A673 (cell line): ENCODE measurements around the gene HOXA5. TPM values are rescaled to one million over a fixed set of nuclear protein-coding genes. Genes with fewer than 3 reads are reported as not detected.

ENCODE experiments used
- BruUV-seq: library from RNA; stranded (reverse); fragments of 400-500 nt; replicated peaks from 2 replicates; lab custom pipeline; 2021; lab: Mats Ljungman, UMichigan
- CTCF ChIA-PET: fragments of 300-600 bp; sonication (Branson Sonifier 250); formaldehyde crosslinking; loops from one replicate; lab custom pipeline; 2022; ENCODE audit warnings: antibody characterized with exemption; lab: Charles Lee
- POLR2A ChIA-PET: fragments of 300-600 bp; sonication (Branson Sonifier 250); formaldehyde crosslinking; loops from one replicate; lab custom pipeline; 2022; ENCODE audit warnings: antibody characterized with exemption; ENCODE audit not compliant: low non-redundant PET; lab: Charles Lee
- DNase-seq: peaks from one replicate; pipeline ENCODE4 v3.0.0-alpha.2; 2015; ENCODE audit warnings: low spot score
- H3K27ac ChIP-seq: fragments of 200-600 bp; sonication (generic); 2 replicates; pipeline ENCODE4 v1.5.1; 2016; ENCODE audit warnings: mixed run types, low read depth, mild to moderate bottlenecking, mixed read lengths, antibody characterized with exemption, low read length; ENCODE audit not compliant: poor library complexity, severe bottlenecking
- H3K27me3 ChIP-seq: fragments of 200-600 bp; sonication (generic); replicated peaks from 2 replicates; pipeline ENCODE4 v1.6.1; 2017; ENCODE audit warnings: mixed run types, low read depth, mild to moderate bottlenecking, mixed read lengths, antibody characterized with exemption, low read length; ENCODE audit not compliant: insufficient read depth, poor library complexity
- H3K36me3 ChIP-seq: fragments of 200-600 bp; sonication (generic); 2 replicates; pipeline ENCODE4 v1.6.1; 2016; ENCODE audit warnings: mixed run types, mild to moderate bottlenecking, mixed read lengths, antibody characterized with exemption, low read length; ENCODE audit not compliant: insufficient read depth, poor library complexity, severe bottlenecking
- H3K4me1 ChIP-seq: fragments of 200-600 bp; sonication (generic); 2 replicates; pipeline ENCODE4 v1.6.1; 2017; ENCODE audit warnings: mixed run types, mild to moderate bottlenecking, mixed read lengths, antibody characterized with exemption, low read length; ENCODE audit not compliant: insufficient read depth, poor library complexity, severe bottlenecking
- H3K4me3 ChIP-seq: fragments of 200-600 bp; sonication (generic); 2 replicates; pipeline ENCODE4 v1.5.1; 2016; ENCODE audit warnings: low read depth, mixed run types, mild to moderate bottlenecking, mixed read lengths, low read length; ENCODE audit not compliant: poor library complexity, severe bottlenecking
- H3K9me3 ChIP-seq: fragments of 200-600 bp; sonication (generic); 2 replicates; pipeline ENCODE4 v1.6.1; 2016; ENCODE audit warnings: mixed run types, low read depth, mild to moderate bottlenecking, mixed read lengths, antibody characterized with exemption, low read length; ENCODE audit not compliant: poor library complexity, severe bottlenecking
- CTCF ChIP-seq: fragments of 300-800, 200-600 bp; sonication (generic); conservative IDR thresholded peaks from 2 replicates; pipeline ENCODE4 v1.5.1; 2017; ENCODE audit warnings: low read depth, mild to moderate bottlenecking, antibody characterized with exemption, low read length, moderate library complexity, mixed read lengths
- EZH2 ChIP-seq: fragments of 200-600 bp; sonication (generic); IDR thresholded peaks from 2 replicates; pipeline ENCODE4 v1.6.1; 2017; ENCODE audit warnings: borderline replicate concordance, low read depth, mild to moderate bottlenecking, mixed read lengths, antibody characterized with exemption, low read length; ENCODE audit not compliant: poor library complexity, severe bottlenecking
- intact Hi-C: fragments of 100-400 bp; cut with micrococcal nuclease; formaldehyde crosslinking; loops from one replicate; pipeline ENCODE4 v1.10.0; 2022; ENCODE audit not compliant: unreplicated experiment
- total RNA-seq: library from RNA; stranded (reverse); gene quantifications from 2 replicates; pipeline ENCODE4 v1.2.3, GENCODE V29; 2021

The HOXA5 gene
- total RNA-seq, 1 experiment from 2014 or later = not detected

DNA sequence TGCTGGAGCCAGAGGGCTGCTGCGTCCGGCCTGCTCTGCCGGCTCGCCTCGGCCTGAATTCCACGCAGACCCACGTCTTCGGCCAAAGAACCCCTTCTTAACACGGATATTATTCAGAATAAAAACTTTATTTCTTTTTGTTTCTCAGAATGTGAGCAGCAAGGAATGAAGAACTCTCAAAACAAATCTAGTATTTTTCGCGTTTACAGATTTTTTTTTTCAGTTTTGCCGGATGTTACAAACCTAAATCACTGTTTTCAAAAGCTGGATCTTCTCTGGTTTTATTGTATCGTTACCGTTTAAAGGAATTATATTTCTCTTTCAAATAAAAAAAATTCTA lies 36.6 kb downstream of the HOXA5 start:
- BruUV-seq = no TSS peak
- ChIA-PET CTCF (no interaction called here), POLR2A (no interaction called here)
- H3K4me1 ChIP-seq = no peaks in the 10 kb centered on the region
- no peak overlapping the region for H3K4me3 ChIP-seq
- DNase-seq = no peak
- H3K9me3 ChIP-seq = no peaks in the 10 kb centered on the region
- H3K36me3 ChIP-seq = no peaks in the 10 kb centered on the region
- H3K27me3 ChIP-seq = peaks cover 100% of the 10 kb centered on the region
- H3K27ac ChIP-seq = no peak overlapping the region
- TF ChIP-seq EZH2 (no peak), CTCF (no peak)
- intact Hi-C loops = no loop called here

DNA sequence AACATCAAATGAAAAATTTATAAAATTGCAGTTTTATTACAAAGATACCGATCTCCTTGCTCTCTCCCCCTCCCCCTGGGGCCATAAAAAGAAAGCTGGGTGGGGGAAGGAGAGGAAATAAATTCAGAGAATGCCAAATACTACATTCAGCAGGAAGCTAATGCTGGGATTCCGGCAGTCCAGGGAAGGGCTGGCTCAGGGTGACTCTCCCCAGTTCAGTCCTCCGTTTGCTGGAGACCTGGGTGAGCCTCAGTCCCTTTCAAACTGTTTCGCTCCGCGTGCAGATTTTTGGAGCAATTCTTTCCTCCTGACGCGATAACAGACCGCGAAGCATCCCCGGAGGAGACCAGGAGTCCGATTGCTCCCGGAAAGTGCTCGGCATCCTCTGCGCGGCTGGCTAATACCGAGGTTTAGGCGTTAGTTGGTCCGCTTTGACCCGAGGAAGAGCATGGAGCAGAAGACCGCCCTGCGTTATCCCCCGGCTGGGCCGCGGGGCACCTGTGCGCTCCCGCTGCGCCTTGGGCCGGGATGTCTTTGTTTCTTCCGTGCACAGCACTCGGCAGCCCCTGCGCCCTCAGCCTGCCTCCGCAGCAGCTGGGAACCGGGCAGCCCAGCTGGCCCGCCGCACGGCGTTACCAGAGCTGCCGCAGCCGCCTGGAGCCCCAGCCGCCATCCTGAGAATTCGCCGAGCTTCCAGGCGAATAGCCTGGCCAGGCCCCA lies 37.1 kb downstream of the HOXA5 start:
- no peak overlapping the region for H3K27ac ChIP-seq
- no TSS peak for BruUV-seq
- ChIA-PET POLR2A (no interaction called here), CTCF (no interaction called here)
- H3K36me3 ChIP-seq = no peaks in the 10 kb centered on the region
- H3K9me3 ChIP-seq = no peaks in the 10 kb centered on the region
- no peak overlapping the region for H3K4me3 ChIP-seq
- TF ChIP-seq CTCF = no peak
- TF ChIP-seq EZH2 = peak; percentile 70
- H3K4me1 ChIP-seq = no peaks in the 10 kb centered on the region
- H3K27me3 ChIP-seq = peaks cover 100% of the 10 kb centered on the region
- intact Hi-C loops = no loop called here
- DNase-seq = no peak

DNA sequence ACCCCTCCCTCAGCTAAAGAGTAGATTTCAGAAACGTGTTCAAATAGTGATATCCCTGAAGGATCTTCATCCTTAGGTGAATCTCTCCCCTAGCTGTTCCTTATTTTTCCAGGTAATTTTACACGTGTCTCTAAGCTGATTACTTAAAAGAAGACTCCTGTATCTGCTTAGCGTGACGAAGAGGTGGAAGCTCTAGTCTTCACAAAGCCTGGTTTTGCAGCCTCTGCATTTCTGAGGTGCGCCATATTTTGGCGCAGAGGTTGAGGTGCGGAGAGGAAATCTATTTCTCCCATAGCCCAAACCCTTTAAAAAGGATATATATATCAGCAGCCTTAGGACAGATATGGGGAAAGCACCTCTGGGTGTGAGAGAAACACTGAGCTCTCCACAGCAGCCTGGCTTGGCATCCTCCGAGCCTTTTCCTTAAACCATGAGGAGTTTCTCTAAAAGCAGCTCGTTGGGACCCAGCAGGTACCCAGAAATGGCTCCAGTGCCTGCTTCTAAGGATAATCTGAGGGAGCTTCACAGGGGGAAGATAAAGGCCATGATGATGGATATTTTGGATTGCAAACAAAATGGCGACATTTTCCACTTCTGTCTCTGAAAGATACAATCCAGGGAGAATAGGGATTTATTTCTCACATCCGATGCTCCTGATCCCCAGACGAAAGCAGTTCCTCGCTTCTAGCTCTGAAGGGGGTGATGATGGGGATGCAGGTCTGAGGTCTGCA lies 38.0 kb downstream of the HOXA5 start:
- BruUV-seq = no TSS peak
- Histone ChIP-seq H3K27me3 (peaks cover 100% of the 10 kb centered on the region), H3K36me3 (no peaks in the 10 kb centered on the region), H3K9me3 (no peaks in the 10 kb centered on the region), H3K4me1 (no peaks in the 10 kb centered on the region), H3K27ac (no peak overlapping the region), H3K4me3 (no peak overlapping the region)
- ChIA-PET POLR2A (no interaction called here), CTCF (no interaction called here)
- TF ChIP-seq CTCF = no peak
- TF ChIP-seq EZH2 = no peak
- intact Hi-C loops = no loop called here
- DNase-seq = no peak
